Measurements from ENCODE around the gene SCP2D1. TPM values are rescaled to one million over a fixed set of nuclear protein-coding genes. Genes with fewer than 3 reads are reported as not detected.
"Not testable (repeated sequence)": the region's sequence is repeated elsewhere in the genome, so short reads cannot be mapped to it uniquely, and the experiment has no call there.

SCP2D1 gene
- total and polyA plus RNA-seq, 4 donors: not detected

DNA sequence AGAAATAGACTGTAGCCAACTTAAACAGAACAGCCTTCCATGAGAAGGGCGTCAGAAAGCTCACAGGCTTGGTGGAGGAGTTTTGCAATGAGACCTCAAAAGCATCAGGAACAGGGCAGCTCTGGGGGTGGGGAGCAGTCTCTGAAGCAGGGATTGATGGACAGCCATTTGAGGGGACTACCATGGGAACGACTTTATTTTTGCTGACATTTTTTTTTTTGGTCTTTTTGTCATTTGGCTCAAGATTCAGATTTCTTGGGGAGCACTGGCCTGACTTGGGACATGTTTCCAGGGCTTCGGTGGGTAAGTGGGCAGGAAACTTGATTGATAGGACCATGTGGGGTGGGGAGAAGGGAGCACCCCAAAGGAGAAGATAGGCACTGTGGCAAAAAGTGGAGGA is 32.1 kb upstream of the SCP2D1 start:
- Histone ChIP-seq H3K9ac (ENCODE audit: insufficient read depth in 1 of 2, low read length in 2 of 2) (no peak overlapping the region), H3K4me1 (ENCODE audit: control insufficient read depth in 5 of 5, insufficient read depth in 5 of 5, low read length in 5 of 5) (no peaks in the 10 kb centered on the region), H3K27ac (ENCODE audit: low read depth in 1 of 2, low read length in 1 of 2) (no peak overlapping the region), H3K4me3 (no peak overlapping the region), H3K36me3 (ENCODE audit: control insufficient read depth in 4 of 4, insufficient read depth in 4 of 4, low read length in 4 of 4) (no peaks in the 10 kb centered on the region), H3K27me3 (ENCODE audit: control insufficient read depth in 3 of 3, insufficient read depth in 3 of 3, low read length in 2 of 3) (peaks cover 0 to 4% (median 0%) of the 10 kb centered on the region in 3 donors), H3K9me3 (ENCODE audit: control insufficient read depth in 4 of 4, insufficient read depth in 3 of 4, low read length in 3 of 4) (no peaks in the 10 kb centered on the region)
- WGBS, 2 donors: 81 to 93% methylated on average over 3 of the region's 3 CpGs
- TF ChIP-seq, protein P1, sequence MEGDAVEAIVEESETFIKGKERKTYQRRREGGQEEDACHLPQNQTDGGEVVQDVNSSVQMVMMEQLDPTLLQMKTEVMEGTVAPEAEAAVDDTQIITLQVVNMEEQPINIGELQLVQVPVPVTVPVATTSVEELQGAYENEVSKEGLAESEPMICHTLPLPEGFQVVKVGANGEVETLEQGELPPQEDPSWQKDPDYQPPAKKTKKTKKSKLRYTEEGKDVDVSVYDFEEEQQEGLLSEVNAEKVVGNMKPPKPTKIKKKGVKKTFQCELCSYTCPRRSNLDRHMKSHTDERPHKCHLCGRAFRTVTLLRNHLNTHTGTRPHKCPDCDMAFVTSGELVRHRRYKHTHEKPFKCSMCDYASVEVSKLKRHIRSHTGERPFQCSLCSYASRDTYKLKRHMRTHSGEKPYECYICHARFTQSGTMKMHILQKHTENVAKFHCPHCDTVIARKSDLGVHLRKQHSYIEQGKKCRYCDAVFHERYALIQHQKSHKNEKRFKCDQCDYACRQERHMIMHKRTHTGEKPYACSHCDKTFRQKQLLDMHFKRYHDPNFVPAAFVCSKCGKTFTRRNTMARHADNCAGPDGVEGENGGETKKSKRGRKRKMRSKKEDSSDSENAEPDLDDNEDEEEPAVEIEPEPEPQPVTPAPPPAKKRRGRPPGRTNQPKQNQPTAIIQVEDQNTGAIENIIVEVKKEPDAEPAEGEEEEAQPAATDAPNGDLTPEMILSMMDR (IDR thresholded peaks at IDR 0.05; ENCODE audit: control extremely low read depth, extremely low read depth): no peak
- no peak for DNase-seq
- ATAC-seq (ENCODE audit: insufficient read depth, low FRiP score): no peak

GRCh38 chr20:18783385-18783959 is 30.1 kb upstream of the SCP2D1 start:
- ATAC-seq (ENCODE audit: insufficient read depth, low FRiP score) (no peak), DNase-seq (no peak)
- 75 to 89% methylated on average over 5 of the region's 5 CpGs for WGBS, 2 donors
- H3K4me1 ChIP-seq (ENCODE audit: control insufficient read depth in 5 of 5, insufficient read depth in 5 of 5, low read length in 5 of 5): no peaks in the 10 kb centered on the region
- no peak overlapping the region for H3K9ac ChIP-seq (ENCODE audit: insufficient read depth in 1 of 2, low read length in 2 of 2)
- H3K4me3 ChIP-seq: no peak overlapping the region
- H3K36me3 ChIP-seq (ENCODE audit: control insufficient read depth in 4 of 4, insufficient read depth in 4 of 4, low read length in 4 of 4): no peaks in the 10 kb centered on the region
- TF ChIP-seq, protein P1 (IDR thresholded peaks at IDR 0.05; ENCODE audit: control extremely low read depth, extremely low read depth): no peak
- peaks cover 0 to 4% (median 0%) of the 10 kb centered on the region in 3 donors for H3K27me3 ChIP-seq (ENCODE audit: control insufficient read depth in 3 of 3, insufficient read depth in 3 of 3, low read length in 2 of 3)
- peaks cover 0 to 2% (median 0%) of the 10 kb centered on the region in 4 donors for H3K9me3 ChIP-seq (ENCODE audit: control insufficient read depth in 4 of 4, insufficient read depth in 3 of 4, low read length in 3 of 4)
- no peak overlapping the region for H3K27ac ChIP-seq (ENCODE audit: low read depth in 1 of 2, low read length in 1 of 2)

GRCh38 chr20:18787046-18787445 is 26.5 kb upstream of the SCP2D1 start:
- H3K27me3 ChIP-seq (ENCODE audit: control insufficient read depth in 3 of 3, insufficient read depth in 3 of 3, low read length in 2 of 3); DNase-seq; H3K9ac ChIP-seq (ENCODE audit: insufficient read depth in 1 of 2, low read length in 2 of 2); H3K4me3 ChIP-seq; H3K36me3 ChIP-seq (ENCODE audit: control insufficient read depth in 4 of 4, insufficient read depth in 4 of 4, low read length in 4 of 4); H3K27ac ChIP-seq (ENCODE audit: low read depth in 1 of 2, low read length in 1 of 2); H3K4me1 ChIP-seq (ENCODE audit: control insufficient read depth in 5 of 5, insufficient read depth in 5 of 5, low read length in 5 of 5); ATAC-seq (ENCODE audit: insufficient read depth, low FRiP score); H3K9me3 ChIP-seq (ENCODE audit: control insufficient read depth in 4 of 4, insufficient read depth in 3 of 4, low read length in 3 of 4): not testable (repeated sequence)
- 85 to 89% methylated on average over 2 of the region's 2 CpGs for WGBS, 2 donors

DNA sequence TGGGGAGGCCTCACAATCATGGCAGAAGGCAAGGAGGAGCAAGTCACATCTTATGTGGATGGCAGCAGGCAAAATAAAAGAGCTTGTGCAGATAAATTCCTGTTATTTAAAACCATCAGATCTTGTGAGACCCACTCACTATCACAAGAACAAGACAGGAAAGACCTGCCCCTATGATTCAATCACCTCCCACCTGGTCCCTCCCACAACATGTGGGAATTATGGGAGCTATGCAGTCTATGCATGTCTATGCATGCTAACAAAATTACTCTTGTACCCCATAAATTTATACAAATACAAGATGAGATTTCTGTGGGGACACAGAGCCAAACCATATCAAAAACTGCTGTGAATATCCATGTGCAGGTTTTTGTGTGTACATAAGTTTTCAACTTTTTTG is 25.6 kb upstream of the SCP2D1 start:
- H3K27me3 ChIP-seq (ENCODE audit: control insufficient read depth in 3 of 3, insufficient read depth in 3 of 3, low read length in 2 of 3): peaks cover 0 to 9% (median 6%) of the 10 kb centered on the region in 3 donors
- no peak overlapping the region for H3K9ac ChIP-seq (ENCODE audit: insufficient read depth in 1 of 2, low read length in 2 of 2)
- peaks cover 0 to 5% (median 0%) of the 10 kb centered on the region in 4 donors for H3K9me3 ChIP-seq (ENCODE audit: control insufficient read depth in 4 of 4, insufficient read depth in 3 of 4, low read length in 3 of 4)
- H3K4me1 ChIP-seq (ENCODE audit: control insufficient read depth in 5 of 5, insufficient read depth in 5 of 5, low read length in 5 of 5): no peaks in the 10 kb centered on the region
- no peak overlapping the region for H3K27ac ChIP-seq (ENCODE audit: low read depth in 1 of 2, low read length in 1 of 2)
- TF ChIP-seq, protein P1 (IDR thresholded peaks at IDR 0.05; ENCODE audit: control extremely low read depth, extremely low read depth): no peak
- no peak for ATAC-seq (ENCODE audit: insufficient read depth, low FRiP score)
- H3K4me3 ChIP-seq: no peak overlapping the region
- H3K36me3 ChIP-seq (ENCODE audit: control insufficient read depth in 4 of 4, insufficient read depth in 4 of 4, low read length in 4 of 4): no peaks in the 10 kb centered on the region
- no peak for DNase-seq

Data from lung (tissue), 12 donors.